HG03378 (cell line): Measurements from ENCODE around the gene XPA.

Source experiments
- ATAC-seq: cut with Tn5 transposase; IDR thresholded peaks from one replicate; pipeline ENCODE4 v1.9.1; 2021; ENCODE audit warnings: mild to moderate bottlenecking, moderate library complexity; ENCODE audit not compliant: unreplicated experiment

Gene XPA

DNA sequence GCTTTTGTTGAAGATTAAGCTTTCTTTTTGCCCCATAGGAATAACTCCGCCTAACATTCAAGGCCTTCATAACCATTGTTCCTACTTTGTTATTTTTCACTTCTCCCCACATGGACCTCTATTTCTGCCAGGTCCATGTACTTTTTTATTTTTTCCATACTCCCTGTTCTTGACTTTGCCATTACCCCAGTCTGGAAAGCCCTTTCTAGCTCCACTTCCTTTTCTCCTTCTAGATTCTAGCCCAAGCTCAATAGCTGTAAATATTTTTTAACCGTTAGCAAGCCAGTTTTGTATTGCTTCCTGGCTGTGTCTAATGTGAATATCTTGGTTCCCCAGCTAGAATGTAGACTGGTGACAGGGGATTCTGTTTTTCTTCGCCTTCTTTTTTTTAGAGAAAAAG, 37.4 kb downstream of the XPA start:
- ATAC-seq, result no peak

DNA sequence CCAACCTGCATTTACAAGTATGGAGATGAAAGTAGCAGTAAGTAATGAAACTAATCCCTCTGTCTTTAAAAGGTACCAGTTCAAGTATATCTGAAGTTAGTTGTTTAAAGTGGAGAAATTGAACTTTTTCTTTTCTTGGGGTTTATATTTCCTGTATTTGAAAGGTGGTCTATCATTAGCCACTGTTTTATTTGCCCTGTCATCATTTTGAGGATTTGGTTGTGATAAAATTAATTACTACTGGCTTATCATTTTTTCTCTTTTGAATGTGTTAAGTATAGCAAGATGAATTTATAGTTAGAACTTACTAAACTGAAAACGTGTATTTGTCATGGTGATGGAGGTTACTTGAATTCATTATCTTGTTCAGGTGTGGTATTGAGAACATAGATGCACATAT, 38.4 kb downstream of the XPA start:
- no peak for ATAC-seq

DNA sequence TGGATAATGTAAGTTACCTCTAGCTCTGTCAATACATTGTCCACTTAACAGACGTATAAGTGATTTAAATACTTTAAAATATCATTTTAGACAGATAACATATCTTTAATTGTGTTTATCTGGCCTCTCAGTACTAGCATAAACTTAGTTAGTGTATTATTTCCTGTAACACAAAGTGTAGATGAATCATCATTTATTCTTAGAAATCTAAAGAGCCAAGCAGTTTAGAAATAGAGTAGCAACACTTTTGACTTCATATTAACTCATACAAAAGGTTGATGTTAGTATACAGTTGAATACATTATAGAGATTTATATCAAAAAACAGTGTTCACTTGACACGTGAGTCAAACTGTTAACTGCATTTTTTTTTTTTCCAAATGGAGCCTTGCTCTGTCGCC, 45.5 kb downstream of the XPA start:
- no peak for ATAC-seq

DNA sequence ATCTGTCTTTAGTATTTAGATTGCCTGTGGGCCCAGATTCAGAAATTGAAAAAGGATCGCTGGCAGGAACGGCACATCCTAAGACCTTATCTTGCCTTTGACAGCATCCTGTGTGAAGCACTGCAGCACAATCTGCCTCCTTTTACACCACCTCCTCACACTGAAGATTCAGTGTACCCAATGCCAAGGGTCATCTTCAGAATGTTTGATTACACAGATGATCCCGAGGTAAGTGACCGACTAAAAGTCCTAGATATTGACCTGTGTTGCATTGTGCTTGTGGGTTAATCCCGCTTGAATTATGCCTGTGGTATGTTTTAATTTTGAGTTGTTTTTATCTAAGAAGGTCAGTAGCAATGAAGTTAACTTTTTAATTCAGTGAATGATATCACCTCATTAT, 49.1 kb downstream of the XPA start:
- ATAC-seq, result no peak

DNA sequence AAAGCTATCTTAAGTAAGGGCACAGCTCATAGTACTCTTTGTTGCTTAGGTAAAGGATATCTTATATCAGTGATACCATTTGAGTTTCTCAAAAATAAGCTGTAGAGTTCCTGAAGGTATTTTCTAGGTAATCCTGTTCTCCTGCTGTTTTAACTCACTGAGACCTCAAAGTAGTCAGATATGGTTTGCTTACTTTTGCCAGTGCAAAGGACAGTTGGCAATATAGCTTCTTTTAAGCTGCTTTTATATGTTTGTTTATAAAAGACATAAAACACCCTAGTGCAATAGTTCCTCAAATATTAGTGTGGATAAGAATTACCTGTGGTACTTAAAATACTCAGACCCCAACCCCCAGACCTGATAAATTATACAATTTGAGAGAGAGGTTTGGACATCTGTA, 51.4 kb downstream of the XPA start:
- ATAC-seq, result no peak

DNA sequence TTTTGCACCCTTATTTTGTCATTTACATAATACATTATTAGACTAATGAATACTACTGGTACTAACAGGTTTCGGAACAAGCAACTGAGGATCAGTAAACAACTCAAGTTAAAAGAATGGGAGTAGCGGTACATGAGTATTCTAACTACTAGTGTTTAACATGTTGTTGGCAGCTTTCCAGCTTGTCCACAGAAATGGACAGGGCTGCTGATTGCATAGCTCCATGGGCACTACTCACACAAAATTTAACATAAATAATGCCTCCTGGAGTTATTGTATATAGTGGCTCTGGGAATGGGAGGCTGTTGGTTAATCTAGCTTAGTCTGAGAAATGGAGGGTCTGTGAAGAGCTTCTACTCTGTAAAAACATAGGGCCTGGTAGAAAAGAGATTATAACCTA, 56.8 kb downstream of the XPA start:
- no peak for ATAC-seq

DNA sequence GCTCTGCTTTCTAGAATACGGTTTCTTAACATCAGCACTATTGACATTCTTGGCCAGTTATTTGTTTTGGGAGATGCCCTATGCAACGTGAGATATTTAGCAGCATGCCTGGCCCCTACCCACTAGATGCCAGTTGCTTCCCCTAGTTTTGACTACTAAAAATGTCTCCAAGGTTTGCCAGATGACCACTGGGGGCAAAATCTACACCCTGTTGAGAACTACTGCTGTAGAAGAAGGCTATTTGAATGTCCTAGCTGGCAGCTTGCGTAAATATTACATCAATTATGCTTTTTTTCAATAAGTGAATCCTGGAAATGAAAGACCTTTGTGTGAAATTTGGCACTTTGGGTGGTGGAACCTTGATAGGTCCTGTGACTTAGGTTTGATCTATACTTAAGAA, 58.5 kb downstream of the XPA start:
- no peak for ATAC-seq

DNA sequence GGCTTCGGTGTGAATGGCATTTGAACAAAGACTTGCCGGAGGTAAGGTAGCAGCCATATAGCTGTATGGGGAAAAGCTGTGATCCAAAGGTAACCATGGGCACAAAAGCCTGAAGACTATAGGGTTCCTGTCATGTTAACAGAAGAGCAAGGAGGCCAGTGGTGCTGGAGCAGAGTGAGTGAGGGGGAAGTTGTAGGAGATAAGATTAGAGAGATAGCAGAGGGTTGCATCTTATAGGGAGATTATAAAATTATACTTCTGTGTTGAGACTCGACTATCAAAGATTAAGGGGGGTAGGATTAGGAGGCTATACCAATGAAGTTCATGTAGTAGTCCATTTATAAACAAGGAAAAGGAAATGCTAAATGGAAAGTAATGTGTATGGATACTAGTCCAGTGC, 60.2 kb downstream of the XPA start:
- ATAC-seq, result no peak

DNA sequence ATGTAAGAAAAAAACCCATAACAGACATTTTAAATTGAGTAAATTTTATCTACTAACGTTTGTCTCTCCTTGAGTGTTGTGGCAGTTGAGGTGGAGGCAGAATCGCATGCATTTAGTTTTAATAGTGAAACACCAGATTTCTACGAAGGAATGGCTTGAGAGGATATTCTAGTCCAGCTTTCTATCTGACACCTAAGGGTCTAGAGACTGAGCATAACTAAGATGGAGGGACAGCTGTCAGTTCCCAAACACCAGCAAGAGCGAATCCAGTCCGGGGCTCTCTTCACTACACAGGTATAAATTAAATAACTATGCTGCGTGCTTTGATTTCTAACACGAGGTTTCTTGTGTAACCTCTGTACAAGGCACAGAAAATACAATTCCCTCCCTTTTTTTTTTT, 62.1 kb downstream of the XPA start:
- no peak for ATAC-seq

DNA sequence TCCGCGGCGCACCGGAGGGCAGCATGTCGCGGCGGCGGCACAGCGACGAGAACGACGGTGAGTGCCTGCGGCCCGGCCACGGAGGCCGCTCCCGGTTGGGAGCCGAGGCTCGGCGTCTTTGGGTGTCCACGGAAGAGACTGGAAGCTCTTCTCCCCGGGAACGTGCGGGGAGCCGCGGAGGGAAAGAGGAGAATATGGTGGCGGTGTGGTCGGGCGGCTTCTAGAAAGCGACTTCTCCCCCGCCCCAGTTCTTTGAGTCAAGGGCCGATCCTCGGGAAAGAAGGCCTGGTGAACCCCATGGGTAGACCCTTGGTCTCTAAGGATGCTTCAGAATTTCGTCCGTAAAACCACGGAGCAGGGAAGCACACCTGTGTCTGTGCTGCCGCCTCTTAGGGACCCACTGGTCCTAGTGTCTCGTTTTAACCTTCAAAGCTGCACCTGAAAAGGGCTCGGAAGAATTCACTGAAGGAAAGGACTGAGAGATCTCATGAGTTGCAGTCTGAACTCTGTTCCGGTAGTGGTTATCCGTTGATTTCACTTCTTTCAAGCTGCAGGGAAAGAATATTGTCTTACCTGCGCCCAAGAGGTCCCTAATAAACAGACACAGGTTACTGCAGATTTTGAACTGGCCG, 63.2 kb downstream of the XPA start:
- peak; percentile 0 for ATAC-seq

DNA sequence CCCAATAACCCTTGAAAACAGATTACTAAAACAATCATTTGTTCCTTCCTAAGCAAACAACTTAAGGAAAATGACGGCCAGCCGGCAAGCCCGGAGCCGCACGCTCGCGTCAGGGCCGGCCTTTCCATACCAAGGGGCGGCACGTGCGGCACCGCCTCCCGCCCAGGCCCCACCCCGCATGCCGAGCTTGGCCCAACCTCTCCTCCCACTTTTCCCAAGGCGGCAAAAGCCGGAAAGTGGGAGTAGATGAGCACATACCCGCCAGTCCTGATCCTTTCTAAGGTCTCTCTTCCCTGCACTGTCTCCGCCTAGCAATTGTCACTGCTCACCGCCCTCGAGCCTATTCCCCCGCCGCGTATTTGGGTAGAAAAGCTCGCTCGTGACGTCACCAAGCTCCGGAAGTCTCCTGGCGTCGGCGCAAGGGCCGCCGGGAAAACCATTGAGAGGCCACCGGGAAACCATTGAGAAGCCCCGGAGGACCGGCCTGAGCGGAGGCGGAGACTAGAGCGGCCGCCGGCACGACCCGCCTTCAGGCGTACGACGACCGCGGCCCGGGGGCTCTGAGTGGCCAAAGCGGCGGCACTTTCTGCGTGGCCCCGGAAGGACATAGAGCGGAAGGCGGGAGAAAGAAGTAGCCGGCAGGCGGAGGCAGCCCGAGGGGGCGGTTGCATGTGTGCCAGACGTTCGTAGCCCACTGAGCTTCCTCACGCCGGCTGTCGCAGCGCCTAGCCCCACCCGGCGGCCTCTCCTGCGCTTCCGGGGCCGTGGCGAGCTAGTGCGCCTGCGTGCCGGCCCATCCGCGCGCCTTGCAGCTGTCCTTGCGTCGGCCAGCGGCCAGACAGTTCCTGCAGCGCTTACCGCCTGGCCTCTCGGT, 63.9 kb downstream of the XPA start, which contains the start of the genes NCBP1 and TSTD2:
Gene NCBP1 (plus strand): TSS at position 837 of the 874 bp plus-strand sequence. CDS start 61 bp downstream, outside the sequence.
Gene TSTD2 (minus strand): TSS at position 384 of the 874 bp plus-strand sequence. CDS start 5,806 bp downstream, outside the sequence.
- ATAC-seq, result peak; percentile 75

DNA sequence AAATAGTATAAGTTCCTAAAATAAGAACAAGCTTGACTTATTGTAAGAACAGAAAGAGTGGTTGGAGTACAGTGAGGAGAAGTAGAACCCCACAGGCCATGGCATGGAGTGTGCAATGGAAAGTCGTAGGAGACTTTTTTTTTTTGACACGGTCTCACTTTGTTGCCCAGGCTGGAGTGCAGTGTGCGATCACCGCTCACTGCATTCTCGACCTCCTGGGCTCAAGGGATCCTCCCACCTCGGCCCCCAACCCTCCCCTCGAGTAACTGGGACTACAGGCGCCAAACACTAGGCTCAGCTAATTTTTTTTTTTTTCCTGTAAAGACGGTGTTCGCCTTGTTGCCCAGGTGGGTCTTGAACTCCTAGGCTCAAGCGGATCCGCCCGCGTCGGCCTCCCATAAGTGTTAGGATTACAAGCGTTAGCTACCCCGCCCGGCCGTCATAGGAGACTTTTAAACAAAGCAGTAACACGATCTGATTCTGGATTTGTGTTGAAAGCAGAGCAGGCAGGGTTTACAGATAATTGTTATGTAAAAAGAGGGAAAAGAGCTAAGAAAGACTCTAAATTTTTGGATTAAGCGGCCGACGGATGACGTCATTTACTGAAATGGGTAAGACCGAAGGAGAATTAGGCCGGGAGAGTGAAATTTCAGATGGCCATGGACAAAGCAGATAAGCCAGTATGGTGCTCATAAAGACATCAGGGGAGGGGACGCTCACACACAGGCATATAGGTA, 64.7 kb downstream of the XPA start:
- ATAC-seq, result peak; percentile 18

DNA sequence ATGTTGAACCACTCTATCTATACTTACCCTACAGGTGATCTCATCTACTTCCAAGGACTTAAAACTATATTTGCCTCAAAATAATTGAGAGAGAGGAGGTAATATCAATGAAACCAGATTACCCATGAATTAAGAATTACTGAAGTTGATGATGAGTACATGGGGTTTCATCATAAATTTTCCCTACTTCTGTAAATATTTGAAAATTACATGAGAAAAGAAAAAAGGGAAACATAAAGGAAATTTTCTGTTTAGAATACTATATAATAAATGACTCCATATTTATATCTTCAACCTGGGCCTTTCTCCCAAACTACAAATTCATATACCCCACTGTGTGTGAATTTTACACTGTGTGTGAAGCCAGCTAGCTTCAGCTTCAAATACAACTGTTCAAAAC, 66.5 kb downstream of the XPA start:
- ATAC-seq, result no peak

DNA sequence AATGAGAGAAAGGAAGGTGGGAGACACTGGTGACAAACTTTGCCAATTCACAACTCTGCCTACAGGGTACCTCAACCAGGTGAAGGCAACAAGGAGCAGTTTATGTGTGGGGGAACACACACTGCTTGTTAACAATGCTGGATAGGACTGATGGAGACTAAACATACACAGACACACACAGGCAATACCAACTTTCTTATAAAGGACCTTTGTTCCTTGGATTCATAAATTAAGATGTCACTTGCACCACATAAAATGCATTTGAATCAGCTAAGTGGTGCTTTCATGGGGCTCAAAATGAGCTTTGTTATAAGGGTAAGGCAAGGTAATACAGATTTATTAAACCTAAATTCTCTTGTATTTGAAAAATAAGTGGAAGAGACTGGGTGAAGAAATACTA, 68.0 kb downstream of the XPA start:
- ATAC-seq, result no peak

DNA sequence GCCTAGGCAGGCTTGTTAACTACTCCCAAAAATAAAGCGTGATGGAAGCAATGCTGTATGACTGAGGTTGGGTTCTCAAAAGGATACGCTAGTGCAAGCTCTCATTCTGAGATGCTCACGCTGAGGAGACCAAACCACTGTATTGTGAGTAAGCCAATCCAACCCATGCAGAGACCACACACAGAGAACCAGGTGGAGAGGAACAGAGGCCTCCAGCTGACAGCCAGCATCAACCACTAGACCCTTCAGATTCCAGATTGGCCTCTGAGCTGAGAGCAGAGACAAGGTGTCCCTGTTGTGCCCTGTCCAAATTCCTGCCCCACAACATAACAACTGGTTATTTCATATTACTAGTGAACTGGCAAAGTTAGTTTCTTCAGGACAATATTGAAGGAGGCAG, 68.5 kb downstream of the XPA start:
- ATAC-seq, result no peak

DNA sequence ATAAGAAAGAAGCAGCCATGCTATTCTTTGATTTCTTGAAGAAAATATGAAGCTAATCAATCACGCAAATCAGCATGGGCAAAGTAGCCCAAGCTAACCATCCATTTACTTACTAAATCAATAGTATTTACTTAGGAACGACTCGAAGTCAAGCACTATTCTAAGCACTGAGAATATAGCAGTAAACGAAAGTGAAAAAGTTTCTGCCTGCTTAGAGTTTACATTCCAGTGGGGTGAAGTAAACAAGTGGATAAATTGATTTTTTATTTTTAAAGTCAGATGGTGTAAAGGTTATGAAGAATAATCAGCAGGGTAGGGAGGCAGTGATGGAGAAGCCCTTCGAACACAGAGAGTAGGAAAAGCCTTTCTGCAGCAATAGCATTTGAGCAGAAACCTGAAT, 69.5 kb downstream of the XPA start:
- no peak for ATAC-seq

DNA sequence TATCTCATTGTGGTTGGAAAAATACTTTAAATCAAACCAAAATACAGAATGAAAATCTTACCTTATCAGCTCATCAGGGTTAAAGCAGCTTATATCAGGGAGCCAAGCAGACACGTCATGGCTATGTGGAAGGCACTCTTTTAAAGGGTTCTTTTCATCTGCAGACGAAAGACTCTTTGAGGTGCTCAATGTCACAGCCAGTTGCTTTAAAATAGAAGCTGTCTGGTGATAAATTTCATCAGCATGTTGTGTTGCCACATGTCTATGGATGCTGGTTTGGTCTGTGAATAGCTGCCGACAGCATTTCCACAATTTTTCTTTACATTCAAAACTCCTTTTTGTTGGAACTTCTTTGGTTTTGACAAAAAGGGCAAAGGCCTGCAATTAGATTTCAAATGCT, 71.5 kb downstream of the XPA start:
- ATAC-seq, result no peak
